OCI-LY7 (cell line): ENCODE data around the gene ZDHHC3.

Experiments used
- EZH2phosphoT487 ChIP-seq: fragments of 200-600 bp; sonication (generic); IDR thresholded peaks from 2 replicates; pipeline ENCODE4 v1.6.1; 2018; ENCODE audit warnings: low read depth, borderline replicate concordance, mild to moderate bottlenecking, mixed run types, antibody characterized with exemption, low read length, moderate library complexity, mixed read lengths
- TF ChIP-seq, protein P1 (sequence below): fragments of 200-600 bp; sonication (generic); conservative IDR thresholded peaks from 2 replicates; pipeline ENCODE4 v1.5.1; 2014; ENCODE audit warnings: mild to moderate bottlenecking, antibody characterized with exemption, low read length, moderate library complexity, mixed read lengths

DNA sequence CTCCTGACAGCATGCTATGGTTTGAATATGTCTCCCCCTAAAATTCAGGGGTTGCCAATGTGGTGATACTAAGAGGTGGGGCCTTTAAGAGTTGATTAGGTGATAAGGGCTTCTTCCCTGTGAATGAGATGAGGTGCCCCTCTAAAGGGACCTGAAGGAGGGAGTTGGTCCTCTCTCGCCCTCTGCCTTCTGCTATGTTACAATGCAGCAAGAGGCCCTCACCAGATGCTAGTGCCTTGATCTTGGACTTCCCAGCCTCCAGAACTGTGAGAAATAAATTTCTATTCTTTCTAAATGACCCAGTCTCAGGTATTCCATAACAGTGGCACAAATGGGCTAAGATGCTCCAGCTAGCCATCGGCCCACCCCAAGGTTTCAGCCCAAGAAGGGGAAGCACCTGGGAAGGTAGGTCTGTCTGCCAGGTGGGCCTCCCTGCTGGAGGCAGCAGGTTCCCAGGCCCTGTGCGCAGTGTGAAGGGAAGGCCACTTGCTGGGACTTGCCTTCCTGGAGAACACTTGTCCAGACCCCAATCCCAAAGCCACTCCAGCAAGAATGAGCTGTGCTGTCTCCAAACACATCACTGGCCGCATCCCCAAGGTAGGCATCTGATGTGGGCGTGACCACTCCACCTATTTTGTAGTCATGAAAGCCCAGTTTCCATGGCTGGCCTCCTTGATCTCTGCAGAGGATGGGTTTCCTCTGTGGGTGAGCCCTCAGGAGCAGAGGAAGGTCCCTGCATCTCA, 92.6 kb downstream of the ZDHHC3 start:
- no peak for TF ChIP-seq EZH2phosphoT487
- TF ChIP-seq, protein P1, sequence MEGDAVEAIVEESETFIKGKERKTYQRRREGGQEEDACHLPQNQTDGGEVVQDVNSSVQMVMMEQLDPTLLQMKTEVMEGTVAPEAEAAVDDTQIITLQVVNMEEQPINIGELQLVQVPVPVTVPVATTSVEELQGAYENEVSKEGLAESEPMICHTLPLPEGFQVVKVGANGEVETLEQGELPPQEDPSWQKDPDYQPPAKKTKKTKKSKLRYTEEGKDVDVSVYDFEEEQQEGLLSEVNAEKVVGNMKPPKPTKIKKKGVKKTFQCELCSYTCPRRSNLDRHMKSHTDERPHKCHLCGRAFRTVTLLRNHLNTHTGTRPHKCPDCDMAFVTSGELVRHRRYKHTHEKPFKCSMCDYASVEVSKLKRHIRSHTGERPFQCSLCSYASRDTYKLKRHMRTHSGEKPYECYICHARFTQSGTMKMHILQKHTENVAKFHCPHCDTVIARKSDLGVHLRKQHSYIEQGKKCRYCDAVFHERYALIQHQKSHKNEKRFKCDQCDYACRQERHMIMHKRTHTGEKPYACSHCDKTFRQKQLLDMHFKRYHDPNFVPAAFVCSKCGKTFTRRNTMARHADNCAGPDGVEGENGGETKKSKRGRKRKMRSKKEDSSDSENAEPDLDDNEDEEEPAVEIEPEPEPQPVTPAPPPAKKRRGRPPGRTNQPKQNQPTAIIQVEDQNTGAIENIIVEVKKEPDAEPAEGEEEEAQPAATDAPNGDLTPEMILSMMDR, result peak; percentile 34; the same call in 1 of the 2 replicates
